Right lobe of liver (tissue), 6 donors: ENCODE results near the gene RAB11FIP4. TPM values are rescaled to one million over a fixed set of nuclear protein-coding genes. Genes with fewer than 3 reads are reported as not detected.

Experiments used
- ATAC-seq, 4 donors: fragments of 200-7000 bp; cut with Tn5 transposase; one replicate each; pipeline ENCODE4 v1.9.1; 2020; ENCODE audit warnings: mild to moderate bottlenecking in 4 of 4, moderate library complexity in 4 of 4
- DNase-seq, 3 donors: peaks; one replicate each; pipeline ENCODE4 v3.0.0-alpha.2; 2020
- H3K27ac ChIP-seq, 3 donors: fragments of 200-600 bp; one replicate each; pipeline ENCODE4 v1.8.0; 2022
- H3K27me3 ChIP-seq, 2 donors: fragments of 200-600 bp; one replicate each; pipeline ENCODE4 v1.8.0; 2022
- H3K36me3 ChIP-seq, 4 donors: fragments of 200-600 bp; sonication (generic) in 1 of 4; one replicate each; pipeline versions ENCODE4 v1.5.1 to v1.8.0; 2017 to 2022; ENCODE audit warnings: control low read depth in 1 of 4
- H3K4me1 ChIP-seq, 4 donors: fragments of 200-600 bp; sonication (generic) in 1 of 4; one replicate each; pipeline versions ENCODE4 v1.5.1 to v1.8.0; 2017 to 2022; ENCODE audit warnings: control low read depth in 1 of 4
- H3K4me3 ChIP-seq, 3 donors: fragments of 200-600 bp; one replicate each; pipeline ENCODE4 v1.8.0; 2022
- H3K9me3 ChIP-seq, 4 donors: fragments of 200-600 bp; sonication (generic) in 1 of 4; one replicate each; pipeline versions ENCODE4 v1.5.1 to v1.8.0; 2017 to 2022; ENCODE audit warnings: control low read depth in 1 of 4
- CTCF ChIP-seq, 4 donors: fragments of 200-600 bp in 3 of 4; fragments of 450-650 bp in 1 of 4; IDR thresholded peaks; one replicate each; pipeline versions ENCODE4 v1.5.1 to v1.8.0; 2016 to 2022; ENCODE audit warnings: antibody characterized with exemption in 4 of 4, mild to moderate bottlenecking in 2 of 4
- POLR2A ChIP-seq: fragments of 450-650 bp; IDR thresholded peaks from one replicate; pipeline ENCODE4 v1.6.1; 2017; ENCODE audit warnings: antibody characterized with exemption, mild to moderate bottlenecking
- WGBS: methylation state at CpG from one replicate; pipeline ENCODE4 v1.1.6; 2018; ENCODE audit warnings: low coverage, low lambda C conversion rate; ENCODE audit not compliant: insufficient coverage; ENCODE audit errors: missing lambda C conversion rate; 5-methylcytosine and 5-hydroxymethylcytosine counted together
- intact Hi-C, 2 donors: fragments of 100-400 bp; cut with DNase I; formaldehyde crosslinking; loops; one replicate each; pipeline versions ENCODE4 v1.11.2 to v1.14.1; 2022
- total RNA-seq, 6 experiments: library from RNA; depleted of rRNA in 2 of 6; stranded (reverse); fragments of >200 nt in 2 of 6; fragmentation: NEBNext Ultra II Directional in 3 of 6; extraction: Animal tissue kit (Norgen Biotek cat#: 25700) in 3 of 6; gene quantifications; one replicate each; pipeline versions ENCODE4 v1.1.0 to v1.2.4, GENCODE V29; 2016 to 2023
- donor health status: DM: no; HTN: yes; CAD: no.
- donor health status: DM: no; HTN: no; CAD: no.
- donor health status: DM: no; HTN: no; CAD: no.
- donor health status: DM: no; HTN: yes; CAD: no.
- donor health status: DM: no; HTN: yes; CAD: no.

Gene RAB11FIP4
- total RNA-seq, 6 experiments from 2014 or later, result 3.5 to 6.6 (median 4.6) TPM

GRCh38 chr17:31525801-31526549, 134.5 kb downstream of the RAB11FIP4 start:
- Histone ChIP-seq H3K9me3 (no peaks in the 10 kb centered on the region), H3K27me3 (no peaks in the 10 kb centered on the region), H3K4me3 (no peak overlapping the region), H3K36me3 (peaks cover 0 to 3% (median 0%) of the 10 kb centered on the region in 4 donors), H3K4me1 (peaks cover 0 to 17% (median 6%) of the 10 kb centered on the region in 4 donors), H3K27ac (peak overlapping the region in 2 of 3 donors; percentile 21 to 43)
- no peak for TF ChIP-seq POLR2A
- peak; percentile 29 to 50 (median 42) for TF ChIP-seq CTCF (IDR thresholded peaks at IDR 0.05)
- ATAC-seq, result peak in 3 of 4 donors; percentile 52 to 57 (median 56)
- DNase-seq, result peak in 2 of 3 donors; percentile 56 to 67
- intact Hi-C loops, result loop anchor here (5.0 kb wide), 1 partner anchor 89 kb away; no protein-coding TSS in a partner anchor
- WGBS, result 69% methylated on average over 6 of the region's 21 CpGs

- Histone ChIP-seq H3K4me3 (no peak overlapping the region), H3K27me3 (no peaks in the 10 kb centered on the region), H3K36me3 (peaks cover 0 to 6% (median 2%) of the 10 kb centered on the region in 4 donors), H3K4me1 (peaks cover 0 to 8% (median under 1%) of the 10 kb centered on the region in 4 donors), H3K27ac (no peak overlapping the region), H3K9me3 (no peaks in the 10 kb centered on the region)
- DNase-seq (no peak), ATAC-seq (no peak)
- TF ChIP-seq POLR2A (no peak), CTCF (IDR thresholded peaks at IDR 0.05) (no peak)
- 62% methylated on average over 5 of the region's 5 CpGs for WGBS
- intact Hi-C loops, result loop anchor here (5.0 kb wide), 1 partner anchor 90 kb away; no protein-coding TSS in a partner anchor
Observed at GRCh38 chr17:31527606-31528005, 136.1 kb downstream of the RAB11FIP4 start.

GRCh38 chr17:31528291-31528874, 136.9 kb downstream of the RAB11FIP4 start:
- peaks cover 0 to 6% (median 2%) of the 10 kb centered on the region in 4 donors for H3K36me3 ChIP-seq
- DNase-seq (no peak), ATAC-seq (no peak)
- H3K9me3 ChIP-seq, result no peaks in the 10 kb centered on the region
- WGBS, result 95% methylated on average over 4 of the region's 26 CpGs
- intact Hi-C loops, result loop anchor here (5.0 kb wide), 1 partner anchor 91 kb away; no protein-coding TSS in a partner anchor
- peaks cover 0 to 8% (median 0%) of the 10 kb centered on the region in 4 donors for H3K4me1 ChIP-seq
- no peak overlapping the region for H3K4me3 ChIP-seq
- H3K27ac ChIP-seq, result no peak overlapping the region
- H3K27me3 ChIP-seq, result no peaks in the 10 kb centered on the region
- TF ChIP-seq POLR2A (no peak), CTCF (IDR thresholded peaks at IDR 0.05) (no peak)

- peaks cover 0 to 6% (median 2%) of the 10 kb centered on the region in 4 donors for H3K36me3 ChIP-seq
- H3K27ac ChIP-seq, result no peak overlapping the region
- no peak for TF ChIP-seq POLR2A
- no peak for TF ChIP-seq CTCF (IDR thresholded peaks at IDR 0.05)
- H3K27me3 ChIP-seq, result no peaks in the 10 kb centered on the region
- no peak for DNase-seq
- H3K4me1 ChIP-seq, result peaks cover 0 to 8% (median 0%) of the 10 kb centered on the region in 4 donors
- ATAC-seq, result no peak
- intact Hi-C loops, result loop anchor here (5.0 kb wide), 1 partner anchor 93 kb away; no protein-coding TSS in a partner anchor
- no peak overlapping the region for H3K4me3 ChIP-seq
- H3K9me3 ChIP-seq, result no peaks in the 10 kb centered on the region
- WGBS, result 58% methylated on average over 3 of the region's 12 CpGs
Observed at GRCh38 chr17:31529841-31530251, 138.4 kb downstream of the RAB11FIP4 start.
